Psoas muscle (tissue), 8 donors: ENCODE measurements around the gene IP6K1. TPM values are rescaled to one million over a fixed set of nuclear protein-coding genes. Genes with fewer than 3 reads are reported as not detected.
"Not testable (repeated sequence)": the region's sequence is repeated elsewhere in the genome, so short reads cannot be mapped to it uniquely, and the experiment has no call there.

ENCODE experiments used
- ATAC-seq, 4 donors: fragments of 200-7000 bp; cut with Tn5 transposase; one replicate each; pipeline ENCODE4 v1.9.1; 2020; ENCODE audit warnings: moderate library complexity in 3 of 4, mild to moderate bottlenecking in 2 of 4
- DNase-seq, 2 donors: peaks; one replicate each; pipeline ENCODE4 v3.0.0-alpha.2; 2020
- H3K27ac ChIP-seq: fragments of 200-600 bp; one replicate; pipeline ENCODE4 v1.8.0; 2022
- H3K27me3 ChIP-seq, 3 donors: fragments of 200-600 bp in 1 of 3; one replicate each; pipeline versions ENCODE4 v1.6.1 to v1.8.0; 2013 to 2022; ENCODE audit warnings: low read length in 2 of 3, mild to moderate bottlenecking in 2 of 3, moderate library complexity in 1 of 3; ENCODE audit not compliant: insufficient read depth in 3 of 3
- H3K36me3 ChIP-seq, 2 donors: fragments of 200-600 bp in 1 of 2; one replicate each; pipeline versions ENCODE4 v1.6.1 to v1.8.0; 2013 to 2022; ENCODE audit warnings: low read depth in 1 of 2, mild to moderate bottlenecking in 1 of 2, moderate library complexity in 1 of 2; ENCODE audit not compliant: insufficient read depth in 1 of 2
- H3K4me1 ChIP-seq: fragments of 200-600 bp; one replicate; pipeline ENCODE4 v1.8.0; 2022
- H3K4me3 ChIP-seq: fragments of 200-600 bp; one replicate; pipeline ENCODE4 v1.8.0; 2022; ENCODE audit warnings: mild to moderate bottlenecking
- H3K9me3 ChIP-seq: fragments of 200-600 bp; one replicate; pipeline ENCODE4 v1.8.0; 2022
- WGBS, 3 donors: extraction: QIAGEN DNeasy Blood & Tissue Kit; methylation state at CpG; one replicate each; pipeline versions ENCODE4 v1.1.6 to v1.1.7; 2013; 5-methylcytosine and 5-hydroxymethylcytosine counted together
- intact Hi-C, 2 donors: fragments of 100-400 bp; cut with DNase I; formaldehyde crosslinking; loops; one replicate each; pipeline versions ENCODE4 v1.11.0 to v1.14.2; 2022
- polyA plus RNA-seq, 3 donors: library from polyadenylated mRNA; stranded (reverse); fragments of 200-250 nt; gene quantifications; one replicate each; pipeline ENCODE4 v1.2.3, GENCODE V29; 2013
- total RNA-seq, 4 donors: library from RNA; stranded (reverse); fragmentation: NEBNext Ultra II Directional in 2 of 4; extraction: Animal tissue kit (Norgen Biotek cat#: 25700) in 2 of 4; gene quantifications; one replicate each; pipeline versions ENCODE4 v1.2.1 to v1.2.4, GENCODE V29; 2021 to 2023
- TF ChIP-seq, protein P1 (sequence below): fragments of 200-600 bp; IDR thresholded peaks from one replicate; pipeline ENCODE4 v1.8.0; 2022; ENCODE audit warnings: antibody characterized with exemption
- donor health status: healthy with polysubstance abuse.
- donor health status: DM: no; HTN: no; CAD: no; lungs with moderate emphysema.
- donor health status: Bipolar disorder and iron deficiency.
- donor health status: healthy.
- donor health status: DM: yes; HTN: yes; CAD: no.
- donor health status: DM: no; HTN: no; CAD: no.
- donor health status: DM: no; HTN: no; CAD: no.
- donor health status: DM: yes; HTN: yes; CAD: no.

The IP6K1 gene
- total and polyA plus RNA-seq, 7 donors, result 9.1 to 16.1 (median 12.3) TPM

DNA sequence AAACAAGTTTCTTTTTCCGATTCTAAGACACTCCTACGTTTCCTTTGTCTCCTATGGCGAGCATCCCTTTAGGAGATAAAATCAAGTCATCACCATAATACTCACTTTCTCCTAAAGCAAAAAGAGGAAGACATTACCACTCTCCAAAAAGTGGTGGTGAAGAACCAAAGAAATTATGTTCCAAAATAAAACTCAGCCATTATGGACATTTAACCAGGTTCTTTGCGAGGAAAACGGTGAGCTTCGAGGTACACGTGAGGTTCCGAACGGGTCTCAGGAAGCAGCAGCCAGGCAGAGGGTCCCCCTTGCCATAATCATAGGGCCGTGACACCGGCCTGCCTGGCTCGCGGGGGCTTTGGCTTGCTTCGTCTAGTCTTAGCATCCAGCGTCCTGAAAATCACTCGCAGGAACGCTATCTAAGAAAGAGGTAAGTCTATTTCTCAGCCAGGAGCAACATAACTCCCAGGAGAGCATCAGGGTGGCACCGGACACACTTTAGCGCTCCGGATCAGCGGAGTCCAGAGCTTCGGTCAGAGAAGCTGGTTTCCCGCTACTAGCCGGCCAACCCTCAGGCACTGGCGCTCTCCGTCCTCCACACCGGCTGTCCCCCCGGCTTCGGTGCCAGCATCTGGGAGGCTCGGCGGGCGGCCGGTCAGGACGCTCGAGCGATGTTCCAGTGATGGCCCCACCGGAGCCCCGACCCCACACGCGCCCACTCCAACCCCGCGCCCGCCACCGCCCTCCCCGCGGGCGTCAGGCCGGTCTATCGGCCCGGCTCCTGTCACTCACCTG is 581 bp downstream of the IP6K1 start:
- Histone ChIP-seq H3K27ac (peak overlapping the region; percentile 96), H3K4me3 (peak overlapping the region; percentile 96), H3K9me3 (no peaks in the 10 kb centered on the region), H3K27me3 (no peaks in the 10 kb centered on the region), H3K4me1 (peaks cover 26% of the 10 kb centered on the region), H3K36me3 (peaks cover 0 to 33% of the 10 kb centered on the region in 2 donors)
- TF ChIP-seq, protein P1, sequence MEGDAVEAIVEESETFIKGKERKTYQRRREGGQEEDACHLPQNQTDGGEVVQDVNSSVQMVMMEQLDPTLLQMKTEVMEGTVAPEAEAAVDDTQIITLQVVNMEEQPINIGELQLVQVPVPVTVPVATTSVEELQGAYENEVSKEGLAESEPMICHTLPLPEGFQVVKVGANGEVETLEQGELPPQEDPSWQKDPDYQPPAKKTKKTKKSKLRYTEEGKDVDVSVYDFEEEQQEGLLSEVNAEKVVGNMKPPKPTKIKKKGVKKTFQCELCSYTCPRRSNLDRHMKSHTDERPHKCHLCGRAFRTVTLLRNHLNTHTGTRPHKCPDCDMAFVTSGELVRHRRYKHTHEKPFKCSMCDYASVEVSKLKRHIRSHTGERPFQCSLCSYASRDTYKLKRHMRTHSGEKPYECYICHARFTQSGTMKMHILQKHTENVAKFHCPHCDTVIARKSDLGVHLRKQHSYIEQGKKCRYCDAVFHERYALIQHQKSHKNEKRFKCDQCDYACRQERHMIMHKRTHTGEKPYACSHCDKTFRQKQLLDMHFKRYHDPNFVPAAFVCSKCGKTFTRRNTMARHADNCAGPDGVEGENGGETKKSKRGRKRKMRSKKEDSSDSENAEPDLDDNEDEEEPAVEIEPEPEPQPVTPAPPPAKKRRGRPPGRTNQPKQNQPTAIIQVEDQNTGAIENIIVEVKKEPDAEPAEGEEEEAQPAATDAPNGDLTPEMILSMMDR, result no peak
- 4 to 5% (median 5%) methylated on average over 38 to 50 of the region's 50 CpGs for WGBS, 3 donors
- ATAC-seq (peak; percentile 34 to 55 (median 54)), DNase-seq (peak in 1 of 2 donors; percentile 51)
- intact Hi-C loops, result no loop called here

DNA sequence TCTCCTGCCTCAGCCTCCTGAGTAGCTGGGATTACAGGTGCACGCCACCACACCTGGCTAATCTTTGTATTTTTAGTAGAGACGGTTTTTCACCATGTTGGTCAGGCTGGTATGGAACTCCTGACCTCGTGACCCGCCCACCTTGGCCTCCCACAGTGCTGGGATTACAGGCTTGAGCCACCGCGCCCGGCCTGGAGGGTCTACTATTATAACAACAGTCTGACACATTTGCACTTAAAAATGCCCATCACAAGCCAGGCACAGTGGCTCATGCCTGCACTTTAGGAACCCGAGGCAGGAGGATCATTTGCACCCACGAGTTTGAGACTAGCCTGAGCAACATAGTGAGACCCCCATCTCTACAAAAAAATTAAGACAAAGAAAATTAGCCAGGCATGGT is 4.1 kb downstream of the IP6K1 start:
- H3K4me3 ChIP-seq, DNase-seq, H3K9me3 ChIP-seq, ATAC-seq, H3K27ac ChIP-seq, H3K27me3 ChIP-seq, intact Hi-C loops: not testable (repeated sequence)
- peaks cover 0 to 41% of the 10 kb centered on the region in 2 donors for H3K36me3 ChIP-seq
- WGBS, 3 donors, result 91% methylated on average over 9 of the region's 9 CpGs
- H3K4me1 ChIP-seq, result peaks cover 32% of the 10 kb centered on the region

DNA sequence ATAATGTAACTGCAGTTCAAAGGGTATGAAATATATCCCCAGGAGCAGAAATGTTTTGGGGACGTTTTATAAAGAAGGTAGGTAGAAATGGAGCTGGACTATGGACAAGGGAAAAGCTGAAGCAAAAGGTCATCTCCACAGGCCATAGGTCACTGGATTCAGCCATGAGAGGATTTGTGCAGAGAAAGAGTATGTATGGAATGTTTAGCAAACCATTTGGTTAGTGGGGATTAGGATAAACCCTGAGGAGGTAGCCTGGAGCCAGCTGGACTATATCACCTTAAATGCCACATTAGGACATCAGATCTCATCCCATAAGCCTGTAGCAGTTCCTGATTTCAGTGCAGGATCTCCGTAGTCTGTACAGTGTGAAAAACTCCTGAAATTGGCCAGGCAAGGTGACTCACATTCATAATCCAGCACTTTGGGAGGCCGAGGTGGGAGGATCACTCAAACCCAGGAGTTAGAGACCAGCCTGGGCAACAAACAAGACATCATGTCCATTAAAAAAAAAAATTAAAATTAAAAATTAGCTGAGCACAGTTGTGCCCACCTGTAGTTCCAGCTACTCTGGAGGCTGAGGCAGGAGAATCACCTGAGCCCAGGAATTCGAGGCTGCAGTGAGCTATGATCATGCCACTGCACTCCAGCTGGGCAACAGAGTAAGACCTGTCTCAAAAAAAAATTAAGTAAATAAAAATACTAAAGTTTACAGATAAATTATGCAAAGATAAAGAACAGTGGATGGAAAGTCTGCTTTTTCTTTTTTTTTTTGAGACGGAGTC is 4.7 kb downstream of the IP6K1 start:
- Histone ChIP-seq H3K4me1 (peaks cover 27% of the 10 kb centered on the region), H3K27me3 (no peaks in the 10 kb centered on the region), H3K36me3 (peaks cover 0 to 47% of the 10 kb centered on the region in 2 donors), H3K27ac (no peak overlapping the region), H3K9me3 (no peaks in the 10 kb centered on the region), H3K4me3 (no peak overlapping the region)
- ATAC-seq, result no peak
- WGBS, 3 donors, result 69 to 83% (median 72%) methylated on average over 4 to 5 of the region's 5 CpGs
- intact Hi-C loops, result no loop called here
- TF ChIP-seq, protein P1, result no peak
- no peak for DNase-seq

DNA sequence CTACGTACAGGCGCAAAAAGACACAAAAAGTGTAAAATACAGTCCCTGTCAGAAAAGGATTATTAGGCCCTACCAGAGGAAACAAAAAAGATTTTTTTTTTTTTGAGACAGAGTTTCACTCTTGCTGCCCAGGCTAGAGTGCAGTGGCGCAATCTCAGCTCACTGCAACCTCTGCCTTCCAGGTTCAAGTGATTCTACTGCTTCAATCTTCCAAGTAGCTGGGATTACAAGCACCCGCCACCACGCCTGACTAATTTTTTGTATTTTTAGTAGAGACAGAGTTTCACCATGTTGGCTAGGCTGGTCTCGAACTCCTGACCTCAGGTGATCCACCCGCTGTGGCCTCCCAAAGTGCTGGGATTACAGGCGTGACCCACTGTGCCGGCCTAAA is 5.4 kb downstream of the IP6K1 start:
- Histone ChIP-seq H3K4me1 (peaks cover 27% of the 10 kb centered on the region), H3K36me3 (peaks cover 0 to 49% of the 10 kb centered on the region in 2 donors)
- intact Hi-C loops, H3K27ac ChIP-seq, H3K9me3 ChIP-seq, H3K4me3 ChIP-seq, DNase-seq, ATAC-seq, H3K27me3 ChIP-seq: not testable (repeated sequence)
- WGBS, 3 donors, result 85 to 89% (median 88%) methylated on average over 9 of the region's 9 CpGs

DNA sequence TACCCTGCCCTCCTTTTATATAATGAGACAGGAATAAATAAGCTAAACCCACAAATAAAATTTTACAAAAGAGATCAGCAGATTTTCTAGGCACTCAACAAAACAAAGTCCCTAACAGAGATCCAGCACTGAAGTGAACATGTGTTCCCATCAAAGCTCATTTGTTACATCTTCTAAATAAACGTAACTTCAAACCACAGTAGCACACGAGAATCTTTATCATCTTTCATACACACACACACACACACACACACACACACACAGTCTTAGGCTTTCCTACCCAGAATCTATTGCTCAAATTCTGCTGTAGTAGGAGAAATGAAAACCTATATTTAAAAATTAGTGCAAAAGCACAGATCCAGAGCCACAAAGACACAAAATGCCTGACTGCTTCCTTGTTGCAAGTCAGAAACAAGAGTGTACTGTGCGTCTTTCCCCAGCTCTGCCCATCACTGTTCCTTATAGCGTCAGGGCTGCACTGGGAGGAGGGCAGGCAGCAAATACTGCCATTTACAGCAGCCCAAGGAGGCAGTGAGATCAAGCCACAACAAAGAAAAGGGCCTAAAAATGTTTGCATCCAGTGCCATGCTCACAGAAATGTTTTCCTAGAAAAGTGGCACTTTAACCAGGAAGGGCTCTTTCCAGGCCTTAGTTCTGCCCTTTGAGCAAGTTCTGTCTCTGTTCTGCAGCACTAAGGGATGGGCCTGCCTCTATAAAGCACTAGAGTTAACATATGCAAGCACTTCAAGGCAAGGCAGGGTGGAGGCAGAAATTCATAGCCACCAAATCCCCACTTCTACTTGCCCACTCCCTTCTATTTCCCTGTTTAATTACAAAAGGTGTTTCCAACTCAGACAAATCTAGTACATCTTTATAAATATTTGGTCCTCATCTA is 6.0 kb downstream of the IP6K1 start:
- no peaks in the 10 kb centered on the region for H3K9me3 ChIP-seq

More for the DNA sequence above, 6.0 kb downstream of the IP6K1 start:
- Histone ChIP-seq H3K4me3 (no peak overlapping the region), H3K36me3 (peaks cover 0 to 49% of the 10 kb centered on the region in 2 donors), H3K27me3 (no peaks in the 10 kb centered on the region), H3K27ac (no peak overlapping the region), H3K4me1 (peaks cover 24% of the 10 kb centered on the region)
- WGBS, 3 donors, result 61 to 77% (median 68%) methylated on average over 4 of the region's 4 CpGs
- DNase-seq (no peak), ATAC-seq (no peak)
- intact Hi-C loops, result no loop called here
- TF ChIP-seq, protein P1, result no peak
